PC-3 (cell line): ENCODE measurements around the gene RAET1L. TPM values are rescaled to one million over a fixed set of nuclear protein-coding genes. Genes with fewer than 3 reads are reported as not detected.

ENCODE experiments used
- total RNA-seq: library from RNA; depleted of rRNA; stranded (reverse); fragments of >200 nt; gene quantifications from 2 replicates; pipeline ENCODE4 v1.2.3, GENCODE V29; 2014; rRNA removed

The RAET1L gene
- total RNA-seq, 1 experiment from 2014 or later, result 3.6 TPM

Other genes starting within 250 kb of the RAET1L start
- 32.0 and 39.9 TPM in 2 replicates for gene LRP11, start 161.2 kb downstream of the RAET1L start, total RNA-seq
- 0.40 and 1.7 TPM in 2 replicates for gene RAET1E, start 127.4 kb downstream of the RAET1L start, total RNA-seq
- 1.5 and 2.0 TPM in 2 replicates for gene RAET1G, start 102.4 kb downstream of the RAET1L start, total RNA-seq
- 5.8 and 8.1 TPM in 2 replicates for gene ULBP2, start 83.5 kb downstream of the RAET1L start, total RNA-seq
- gene ULBP1, start 61.6 kb downstream of the RAET1L start, total RNA-seq, result 0.86 and 0.87 TPM in 2 replicates
- 20.5 and 23.2 TPM in 2 replicates for gene ULBP3, start 43.6 kb upstream of the RAET1L start, total RNA-seq
- gene PPP1R14C, start 117.5 kb upstream of the RAET1L start, total RNA-seq, result 1.1 and 3.0 TPM in 2 replicates